Body of pancreas (tissue), 4 donors: ENCODE data around the gene CCDC30. TPM values are rescaled to one million over a fixed set of nuclear protein-coding genes. Genes with fewer than 3 reads are reported as not detected.
"Not testable (repeated sequence)": the region's sequence is repeated elsewhere in the genome, so short reads cannot be mapped to it uniquely, and the experiment has no call there.

ENCODE experiments used
- ATAC-seq: fragments of 150-250 bp; one replicate; pipeline ENCODE4 v1.9.1; 2016
- DNase-seq, 4 donors: peaks; one replicate each; pipeline ENCODE4 v3.0.0-alpha.2; 2019
- H3K27ac ChIP-seq, 4 donors: fragments of 200-600 bp; sonication (generic); 1 replicate in 3 of 4; 2 replicates in 1 of 4; pipeline versions ENCODE4 v1.5.1 to v1.6.1; 2016 to 2019; ENCODE audit warnings: mild to moderate bottlenecking in 1 of 4, mixed read lengths in 1 of 4, moderate library complexity in 1 of 4
- H3K27me3 ChIP-seq, 2 donors: fragments of 200-600 bp; sonication (generic); one replicate each; pipeline ENCODE4 v1.6.0; 2016; ENCODE audit warnings: mild to moderate bottlenecking in 1 of 2
- H3K36me3 ChIP-seq, 2 donors: fragments of 200-600 bp; sonication (generic); replicated peaks in 1 of 2; 2 replicates each; pipeline ENCODE4 v1.5.1; 2016; ENCODE audit warnings: low read depth in 2 of 2; ENCODE audit not compliant: insufficient read depth in 1 of 2
- H3K4me1 ChIP-seq: fragments of 200-600 bp; sonication (generic); one replicate; pipeline ENCODE4 v1.6.0; 2016
- H3K4me3 ChIP-seq, 2 donors: fragments of 200-600 bp; sonication (generic); 1 replicate in 1 of 2; 2 replicates in 1 of 2; pipeline ENCODE4 v1.5.1; 2016 to 2019
- H3K9me3 ChIP-seq, 3 donors: fragments of 200-600 bp; sonication (generic); 1 replicate in 2 of 3; 2 replicates in 1 of 3; pipeline ENCODE4 v1.5.1; 2016
- POLR2A ChIP-seq, 3 donors: fragments of 450-650 bp; IDR thresholded peaks; one replicate each; pipeline ENCODE4 v1.6.1; 2016; ENCODE audit warnings: antibody characterized with exemption in 3 of 3, mild to moderate bottlenecking in 2 of 3
- WGBS, 2 donors: methylation state at CpG; one replicate each; pipeline ENCODE4 v1.1.5; 2017; 5-methylcytosine and 5-hydroxymethylcytosine counted together
- intact Hi-C: fragments of 100-400 bp; cut with DNase I; formaldehyde crosslinking; loops from one replicate; pipeline ENCODE4 v1.15.1; 2023
- total RNA-seq, 2 donors: library from RNA; depleted of rRNA; stranded (reverse); fragments of >200 nt; gene quantifications; one replicate each; pipeline ENCODE4 v1.1.0, GENCODE V29; 2016
- TF ChIP-seq, protein P1 (sequence below), 7 experiments: fragments of 450-650 bp in 4 of 7; fragments of 200-600 bp in 3 of 7; sonication (generic) in 3 of 7; IDR thresholded peaks; one replicate each; pipeline ENCODE4 v1.5.1; 2016 to 2019; ENCODE audit warnings: antibody characterized with exemption in 7 of 7

CCDC30 gene
- total RNA-seq, 2 donors from 2014 or later, result 2.3 to 8.9 TPM

DNA sequence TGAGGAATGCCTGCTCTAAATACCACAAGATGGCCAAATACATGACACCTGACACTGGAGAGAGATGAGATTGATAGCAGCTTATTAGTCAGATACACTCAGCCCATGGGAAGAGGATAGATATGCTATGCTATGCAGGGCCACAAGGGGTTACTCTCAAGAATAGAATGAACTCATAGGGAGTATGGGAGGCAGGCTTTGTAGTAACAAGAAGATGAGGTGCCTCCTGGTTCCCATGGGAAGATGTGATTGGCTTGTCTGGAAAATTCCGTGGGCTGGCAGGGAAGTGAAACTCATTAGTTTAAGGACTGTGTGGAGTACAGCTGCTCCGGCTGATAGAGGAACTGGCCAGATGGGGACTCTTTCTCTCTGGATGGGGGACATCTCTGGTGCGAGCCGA lies 16.5 kb downstream of the CCDC30 start:
- H3K9me3 ChIP-seq, result no peaks in the 10 kb centered on the region

DNA sequence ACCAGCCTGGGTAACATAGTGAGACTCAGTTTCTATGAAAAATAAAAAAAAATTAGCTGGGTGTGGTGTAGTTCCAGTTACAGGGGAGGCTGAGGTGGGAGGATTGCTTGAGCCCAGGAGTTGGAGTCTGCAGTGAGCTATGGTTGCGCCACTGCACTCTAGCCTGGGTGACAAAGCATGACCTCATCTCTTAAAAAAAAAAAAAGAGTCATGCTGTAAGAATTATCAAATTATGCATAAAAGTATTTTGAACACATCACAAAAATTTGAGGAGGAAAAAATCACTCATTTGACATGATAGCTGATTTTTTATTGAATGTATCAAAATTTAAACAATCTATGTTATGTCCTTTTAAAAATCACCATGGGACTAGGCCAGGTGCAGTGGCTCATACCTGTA lies 17.8 kb downstream of the CCDC30 start:
- no peaks in the 10 kb centered on the region for H3K9me3 ChIP-seq
- TF ChIP-seq, protein P1, sequence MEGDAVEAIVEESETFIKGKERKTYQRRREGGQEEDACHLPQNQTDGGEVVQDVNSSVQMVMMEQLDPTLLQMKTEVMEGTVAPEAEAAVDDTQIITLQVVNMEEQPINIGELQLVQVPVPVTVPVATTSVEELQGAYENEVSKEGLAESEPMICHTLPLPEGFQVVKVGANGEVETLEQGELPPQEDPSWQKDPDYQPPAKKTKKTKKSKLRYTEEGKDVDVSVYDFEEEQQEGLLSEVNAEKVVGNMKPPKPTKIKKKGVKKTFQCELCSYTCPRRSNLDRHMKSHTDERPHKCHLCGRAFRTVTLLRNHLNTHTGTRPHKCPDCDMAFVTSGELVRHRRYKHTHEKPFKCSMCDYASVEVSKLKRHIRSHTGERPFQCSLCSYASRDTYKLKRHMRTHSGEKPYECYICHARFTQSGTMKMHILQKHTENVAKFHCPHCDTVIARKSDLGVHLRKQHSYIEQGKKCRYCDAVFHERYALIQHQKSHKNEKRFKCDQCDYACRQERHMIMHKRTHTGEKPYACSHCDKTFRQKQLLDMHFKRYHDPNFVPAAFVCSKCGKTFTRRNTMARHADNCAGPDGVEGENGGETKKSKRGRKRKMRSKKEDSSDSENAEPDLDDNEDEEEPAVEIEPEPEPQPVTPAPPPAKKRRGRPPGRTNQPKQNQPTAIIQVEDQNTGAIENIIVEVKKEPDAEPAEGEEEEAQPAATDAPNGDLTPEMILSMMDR (IDR thresholded peaks at IDR 0.05), result no peak
- no peaks in the 10 kb centered on the region for H3K4me1 ChIP-seq
- H3K27me3 ChIP-seq, result no peaks in the 10 kb centered on the region
- intact Hi-C loops, result no loop called here
- ATAC-seq, result no peak
- WGBS, 2 donors, result 100% methylated on average over 1 of the region's 1 CpG
- H3K27ac ChIP-seq, result no peak overlapping the region
- peaks cover 0 to 2% of the 10 kb centered on the region in 2 donors for H3K36me3 ChIP-seq
- DNase-seq, result no peak
- no peak overlapping the region for H3K4me3 ChIP-seq

More for the DNA sequence above, 16.5 kb downstream of the CCDC30 start:
- ATAC-seq, result no peak
- intact Hi-C loops, result no loop called here
- Histone ChIP-seq H3K36me3 (peaks cover 0 to 2% of the 10 kb centered on the region in 2 donors), H3K4me3 (no peak overlapping the region), H3K27me3 (no peaks in the 10 kb centered on the region), H3K27ac (no peak overlapping the region), H3K4me1 (no peaks in the 10 kb centered on the region)
- 53 to 84% methylated on average over 4 of the region's 4 CpGs for WGBS, 2 donors
- no peak for TF ChIP-seq POLR2A (IDR thresholded peaks at IDR 0.05)
- TF ChIP-seq, protein P1 (IDR thresholded peaks at IDR 0.05), result no peak
- DNase-seq, result no peak

DNA sequence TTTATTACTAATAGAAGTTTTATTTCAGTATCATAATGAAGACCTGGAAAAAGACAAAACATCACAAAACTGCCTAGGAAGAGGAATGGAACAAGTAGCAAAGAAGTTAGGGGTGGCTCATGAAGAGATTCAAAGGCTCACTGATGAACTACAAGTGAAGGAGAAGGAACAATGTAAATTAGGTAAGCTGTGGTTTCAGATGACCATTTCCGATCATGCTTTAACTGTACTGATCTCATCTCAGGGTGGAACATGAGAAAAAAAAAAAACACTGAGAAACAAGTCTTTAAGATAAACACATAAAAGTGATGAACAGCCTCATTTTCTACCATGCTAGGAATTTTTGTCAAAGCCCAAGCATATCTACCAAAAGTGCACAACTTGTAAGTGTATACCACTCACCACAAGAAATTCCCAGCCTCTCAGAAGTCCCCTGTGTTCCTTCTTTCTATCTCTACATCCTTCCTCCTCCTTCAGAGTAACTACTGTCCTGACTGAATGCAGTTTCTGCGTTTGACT lies 19.6 kb downstream of the CCDC30 start:
- 81 to 91% methylated on average over 2 of the region's 2 CpGs for WGBS, 2 donors
- H3K4me3 ChIP-seq, result no peak overlapping the region
- H3K27me3 ChIP-seq, result no peaks in the 10 kb centered on the region
- ATAC-seq, result no peak
- TF ChIP-seq, protein P1 (IDR thresholded peaks at IDR 0.05), result no peak
- no peak overlapping the region for H3K27ac ChIP-seq
- H3K4me1 ChIP-seq, result no peaks in the 10 kb centered on the region
- intact Hi-C loops, result no loop called here
- no peaks in the 10 kb centered on the region for H3K9me3 ChIP-seq
- no peak for DNase-seq
- H3K36me3 ChIP-seq, result peaks cover 0 to 2% of the 10 kb centered on the region in 2 donors

DNA sequence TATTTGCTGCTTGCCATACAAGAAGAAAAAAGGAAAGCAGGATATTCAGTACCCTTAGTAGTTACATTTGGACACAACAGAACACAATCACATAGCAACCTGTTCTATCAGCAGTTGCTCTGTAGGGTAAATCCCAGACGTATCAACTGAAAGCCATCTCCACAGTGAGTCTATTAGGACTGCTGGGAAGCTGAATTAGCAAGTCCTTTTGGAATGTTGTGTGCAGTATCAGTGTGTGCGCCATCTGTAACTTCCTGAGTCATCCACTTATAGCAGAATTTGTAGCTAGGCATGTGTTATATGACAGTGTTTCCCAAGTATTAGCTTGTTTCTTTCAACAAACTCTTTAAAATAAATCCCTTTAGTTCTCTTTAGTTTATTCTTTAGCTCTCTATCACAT lies 21.3 kb downstream of the CCDC30 start:
- TF ChIP-seq POLR2A (IDR thresholded peaks at IDR 0.05), result no peak
- TF ChIP-seq, protein P1 (IDR thresholded peaks at IDR 0.05), result no peak
- peaks cover 0 to 2% of the 10 kb centered on the region in 2 donors for H3K36me3 ChIP-seq
- H3K27me3 ChIP-seq, result no peaks in the 10 kb centered on the region
- H3K9me3 ChIP-seq, result no peaks in the 10 kb centered on the region
- intact Hi-C loops, result no loop called here
- no peak overlapping the region for H3K27ac ChIP-seq
- ATAC-seq, result no peak
- 82 to 89% methylated on average over 2 of the region's 2 CpGs for WGBS, 2 donors
- H3K4me3 ChIP-seq, result no peak overlapping the region
- H3K4me1 ChIP-seq, result no peaks in the 10 kb centered on the region
- no peak for DNase-seq

DNA sequence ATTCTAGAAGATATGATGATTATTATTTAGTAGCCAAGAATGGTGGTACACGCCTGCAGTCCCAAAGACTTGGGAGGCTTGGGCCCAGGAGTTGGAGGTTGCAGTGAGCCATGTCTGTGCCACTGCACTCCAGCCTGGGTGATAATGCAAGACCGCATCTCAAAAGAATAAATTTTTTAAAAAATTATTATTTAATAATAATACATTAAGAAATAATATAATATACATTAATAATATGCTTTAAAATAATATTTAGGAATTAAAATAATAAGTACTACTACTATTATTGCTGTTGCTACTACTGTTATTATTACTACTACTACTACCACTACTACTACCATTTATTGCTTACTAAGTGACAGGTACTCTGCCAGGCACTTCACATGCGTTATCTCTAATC lies 27.2 kb downstream of the CCDC30 start:
- Histone ChIP-seq H3K36me3 (peaks cover 0 to 4% of the 10 kb centered on the region in 2 donors), H3K4me1 (no peaks in the 10 kb centered on the region), H3K4me3 (no peak overlapping the region), H3K27ac (no peak overlapping the region), H3K9me3 (no peaks in the 10 kb centered on the region), H3K27me3 (no peaks in the 10 kb centered on the region)
- ATAC-seq (no peak), DNase-seq (no peak)
- TF ChIP-seq, protein P1 (IDR thresholded peaks at IDR 0.05), result no peak
- TF ChIP-seq POLR2A (IDR thresholded peaks at IDR 0.05), result no peak
- 94 to 99% methylated on average over 3 of the region's 3 CpGs for WGBS, 2 donors
- intact Hi-C loops, result no loop called here

DNA sequence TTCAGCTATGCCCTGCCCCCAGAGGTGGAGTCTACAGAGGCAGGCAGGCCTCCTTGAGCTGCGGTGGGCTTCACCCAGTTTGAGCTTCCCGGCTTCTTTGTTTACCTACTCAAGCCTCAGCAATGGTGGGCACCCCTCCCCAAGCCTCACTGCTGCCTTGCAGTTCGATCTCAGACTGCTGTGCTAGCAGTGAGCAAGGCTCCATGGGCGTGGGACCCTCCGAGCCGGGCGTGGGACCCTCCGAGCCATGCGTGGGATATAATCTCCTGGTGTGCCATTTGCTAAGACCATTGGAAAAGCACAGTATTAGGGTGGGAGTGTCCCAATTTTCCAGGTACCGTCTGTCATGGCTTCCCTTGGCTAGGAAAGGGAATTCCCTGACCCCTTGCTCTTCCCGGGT lies 38.9 kb downstream of the CCDC30 start:
- intact Hi-C loops, result loop anchor here (10.0 kb wide), 1 partner anchor 113 kb away; no protein-coding TSS in a partner anchor
- not testable (repeated sequence) for H3K36me3 ChIP-seq, ATAC-seq, H3K27me3 ChIP-seq, DNase-seq, H3K4me3 ChIP-seq, H3K4me1 ChIP-seq, H3K27ac ChIP-seq
- H3K9me3 ChIP-seq, result peaks cover 0 to 43% (median 5%) of the 10 kb centered on the region in 3 donors
- WGBS, 2 donors, result 90 to 98% methylated on average over 9 of the region's 11 CpGs
